OCI-LY3 (cell line): ENCODE data around the gene MCHR2.

ENCODE experiments used
- H2AFZ ChIP-seq: fragments of 200-600, 300-600 bp; shearing (Covaris generic); 2 replicates; pipeline ENCODE4 v1.6.0; 2014; ENCODE audit warnings: antibody characterized with exemption, low read depth, low read length
- H3K27ac ChIP-seq: fragments of 200-600, 300-600 bp; sonication (generic); 2 replicates; pipeline ENCODE4 v1.5.1; 2014; ENCODE audit warnings: mild to moderate bottlenecking, low read length, moderate library complexity, mixed read lengths
- H3K27me3 ChIP-seq: fragments of 200-600, 300-600 bp; sonication (generic); 2 replicates; pipeline ENCODE4 v1.6.1; 2014; ENCODE audit warnings: low read depth, low read length, mixed read lengths
- H3K36me3 ChIP-seq: fragments of 200-600, 300-600 bp; sonication (generic); replicated peaks from 2 replicates; pipeline ENCODE3; 2014; ENCODE audit warnings: low read depth, low read length, mixed read lengths
- H3K4me1 ChIP-seq: fragments of 300-600, 200-600 bp; sonication (generic); 2 replicates; pipeline ENCODE4 v1.6.1; 2014; ENCODE audit warnings: low read length, mixed read lengths
- H3K4me2 ChIP-seq: fragments of 200-600, 300-600 bp; sonication (generic); 2 replicates; pipeline ENCODE4 v1.6.1; 2014; ENCODE audit warnings: low read length, mixed read lengths
- H3K4me3 ChIP-seq: fragments of 300-600, 200-600 bp; sonication (generic); 2 replicates; pipeline ENCODE4 v1.5.1; 2014; ENCODE audit warnings: antibody characterized with exemption, mild to moderate bottlenecking, low read length, moderate library complexity
- H3K79me2 ChIP-seq: fragments of 300-600, 200-600 bp; shearing (Covaris generic); 2 replicates; pipeline ENCODE4 v1.6.1; 2014; ENCODE audit warnings: mild to moderate bottlenecking, low read length, mixed read lengths
- H3K9ac ChIP-seq: fragments of 300-600, 200-600 bp; shearing (Covaris generic); 2 replicates; pipeline ENCODE4 v1.6.0; 2014; ENCODE audit warnings: mild to moderate bottlenecking, low read length, moderate library complexity
- H3K9me3 ChIP-seq: fragments of 200-600, 300-600 bp; shearing (Covaris generic); 2 replicates; pipeline ENCODE4 v1.6.1; 2014; ENCODE audit warnings: low read length, mixed read lengths; ENCODE audit not compliant: insufficient read depth
- H4K20me1 ChIP-seq: fragments of 200-600, 300-600 bp; sonication (generic); 2 replicates; pipeline ENCODE4 v1.6.1; 2016; ENCODE audit warnings: low read length, mixed read lengths; ENCODE audit not compliant: insufficient read depth
- CTCF ChIP-seq: fragments of 200-600, 300-600 bp; sonication (generic); IDR thresholded peaks from 2 replicates; pipeline ENCODE4 v1.5.1; 2014; ENCODE audit warnings: antibody characterized with exemption, low read length, low read depth
- EZH2phosphoT487 ChIP-seq: fragments of 200-600 bp; shearing (Covaris generic); IDR thresholded peaks from 2 replicates; pipeline ENCODE4 v1.6.1; 2018; ENCODE audit warnings: antibody characterized with exemption, mixed run types, low read depth

The MCHR2 gene

DNA sequence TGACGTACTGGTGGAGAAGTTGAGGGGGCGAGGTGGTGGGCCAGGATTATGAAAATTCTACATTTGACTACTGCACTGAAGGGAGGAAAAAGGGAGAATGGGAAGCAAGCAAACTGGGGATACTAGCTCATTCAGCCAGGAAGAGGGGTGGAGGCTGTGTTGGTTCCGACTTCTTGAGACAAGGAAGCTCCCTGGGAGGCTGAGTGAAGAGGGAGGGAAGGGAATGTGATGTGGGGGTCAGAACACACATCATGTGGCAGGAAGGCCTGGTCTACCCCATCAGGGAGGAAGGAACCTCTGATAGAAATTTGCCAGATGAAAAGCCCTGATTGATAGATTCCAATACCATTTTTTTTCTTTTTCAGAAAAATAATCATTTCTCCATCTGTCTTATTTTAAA lies 28.8 kb upstream of the MCHR2 start:
- no peaks in the 10 kb centered on the region for H3K9me3 ChIP-seq
- H3K79me2 ChIP-seq: no peaks in the 10 kb centered on the region

GRCh38 chr6:100008857-100009256 lies 14.8 kb upstream of the MCHR2 start:
- Histone ChIP-seq H3K27me3 (no peaks in the 10 kb centered on the region), H3K36me3 (no peaks in the 10 kb centered on the region), H2AFZ (no peak overlapping the region), H3K4me1 (no peaks in the 10 kb centered on the region), H3K9me3 (no peaks in the 10 kb centered on the region), H3K27ac (no peak overlapping the region), H3K4me2 (no peak overlapping the region), H4K20me1 (no peaks in the 10 kb centered on the region), H3K79me2 (no peaks in the 10 kb centered on the region), H3K4me3 (no peak overlapping the region), H3K9ac (no peak overlapping the region)
- TF ChIP-seq CTCF (no peak), EZH2phosphoT487 (no peak)

More for the DNA sequence above, 28.8 kb upstream of the MCHR2 start:
- Histone ChIP-seq H2AFZ (no peak overlapping the region), H3K4me2 (no peak overlapping the region), H4K20me1 (no peaks in the 10 kb centered on the region), H3K4me1 (no peaks in the 10 kb centered on the region), H3K4me3 (no peak overlapping the region), H3K27me3 (no peaks in the 10 kb centered on the region), H3K27ac (no peak overlapping the region), H3K36me3 (no peaks in the 10 kb centered on the region), H3K9ac (no peak overlapping the region)
- no peak for TF ChIP-seq CTCF
- TF ChIP-seq EZH2phosphoT487: no peak

- H3K79me2 ChIP-seq: no peaks in the 10 kb centered on the region
- peak overlapping the region; percentile 52; the same call in 1 of the 2 replicates for H2AFZ ChIP-seq
- TF ChIP-seq CTCF: peak; percentile 78
- no peak for TF ChIP-seq EZH2phosphoT487
- H3K9me3 ChIP-seq: no peaks in the 10 kb centered on the region
- peaks cover 5% of the 10 kb centered on the region; the same call in 1 of the 2 replicates for H3K27me3 ChIP-seq
- H3K9ac ChIP-seq: no peak overlapping the region
- no peaks in the 10 kb centered on the region for H3K36me3 ChIP-seq
- H3K4me1 ChIP-seq: peaks cover 8% of the 10 kb centered on the region; the same call in 1 of the 2 replicates
- no peaks in the 10 kb centered on the region for H4K20me1 ChIP-seq
- H3K27ac ChIP-seq: no peak overlapping the region
- H3K4me3 ChIP-seq: no peak overlapping the region
- peak overlapping the region; percentile 34 for H3K4me2 ChIP-seq
Measured at GRCh38 chr6:100001915-100002388, 7.9 kb upstream of the MCHR2 start.

DNA sequence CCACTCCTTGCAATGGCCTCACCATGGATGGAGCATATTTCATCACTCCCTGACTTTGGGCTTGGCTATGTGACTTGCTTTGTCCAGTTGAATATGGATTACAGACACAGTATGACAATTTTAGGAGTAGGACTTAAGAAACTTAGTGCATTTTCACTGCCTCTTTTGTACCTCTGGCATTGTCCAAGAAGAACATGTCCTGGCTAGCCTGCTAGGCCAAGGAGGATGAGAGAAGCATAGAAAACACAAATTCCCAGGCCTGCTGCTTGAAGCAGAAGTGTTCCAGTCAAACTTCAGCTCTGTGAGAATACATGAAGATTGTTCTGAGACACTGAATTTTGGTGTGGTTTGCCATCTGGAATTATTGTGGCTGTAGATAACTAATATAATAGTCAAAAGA lies 3.1 kb upstream of the MCHR2 start:
- Histone ChIP-seq H3K4me3 (no peak overlapping the region), H3K27me3 (peaks cover 5% of the 10 kb centered on the region; the same call in 1 of the 2 replicates), H3K79me2 (no peaks in the 10 kb centered on the region), H3K4me2 (no peak overlapping the region), H4K20me1 (no peaks in the 10 kb centered on the region), H3K4me1 (peaks cover 8% of the 10 kb centered on the region; the same call in 1 of the 2 replicates), H3K27ac (no peak overlapping the region), H3K36me3 (no peaks in the 10 kb centered on the region), H2AFZ (no peak overlapping the region), H3K9me3 (no peaks in the 10 kb centered on the region), H3K9ac (no peak overlapping the region)
- no peak for TF ChIP-seq CTCF
- TF ChIP-seq EZH2phosphoT487: no peak
